Activated CD8-positive, alpha-beta memory T cell treated with anti-CD3 and anti-CD28 coated beads for 48 hours (primary cell): ENCODE measurements around the gene ASAP2.
"Not testable (repeated sequence)": the region's sequence is repeated elsewhere in the genome, so short reads cannot be mapped to it uniquely, and the experiment has no call there.

Source experiments
- DNase-seq, 3 experiments: peaks; one replicate each; pipeline ENCODE4 v3.0.0-alpha.2; 2020; ENCODE audit warnings: low read depth in 2 of 3, low spot score in 2 of 3

Gene ASAP2

DNA sequence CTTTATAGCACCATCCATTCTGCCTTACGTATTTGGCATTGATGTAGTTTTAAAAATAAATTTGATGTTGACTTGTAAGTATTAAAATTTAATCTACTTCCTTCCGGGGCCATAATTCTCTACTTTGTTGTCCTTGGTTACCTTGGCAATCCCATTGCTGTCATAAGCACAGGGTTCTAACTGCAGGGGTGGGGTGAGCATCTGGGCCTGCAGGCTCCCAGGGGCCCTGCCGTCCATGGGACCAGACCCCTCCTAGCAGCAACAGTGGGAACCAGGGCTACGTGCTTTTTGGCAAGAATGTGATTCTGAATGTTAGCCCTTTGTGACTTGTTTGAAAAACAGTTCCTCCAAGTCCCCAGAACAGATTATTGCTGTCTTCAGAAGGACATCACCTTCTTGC is 4.9 kb downstream of the ASAP2 start:
- DNase-seq: no peak

DNA sequence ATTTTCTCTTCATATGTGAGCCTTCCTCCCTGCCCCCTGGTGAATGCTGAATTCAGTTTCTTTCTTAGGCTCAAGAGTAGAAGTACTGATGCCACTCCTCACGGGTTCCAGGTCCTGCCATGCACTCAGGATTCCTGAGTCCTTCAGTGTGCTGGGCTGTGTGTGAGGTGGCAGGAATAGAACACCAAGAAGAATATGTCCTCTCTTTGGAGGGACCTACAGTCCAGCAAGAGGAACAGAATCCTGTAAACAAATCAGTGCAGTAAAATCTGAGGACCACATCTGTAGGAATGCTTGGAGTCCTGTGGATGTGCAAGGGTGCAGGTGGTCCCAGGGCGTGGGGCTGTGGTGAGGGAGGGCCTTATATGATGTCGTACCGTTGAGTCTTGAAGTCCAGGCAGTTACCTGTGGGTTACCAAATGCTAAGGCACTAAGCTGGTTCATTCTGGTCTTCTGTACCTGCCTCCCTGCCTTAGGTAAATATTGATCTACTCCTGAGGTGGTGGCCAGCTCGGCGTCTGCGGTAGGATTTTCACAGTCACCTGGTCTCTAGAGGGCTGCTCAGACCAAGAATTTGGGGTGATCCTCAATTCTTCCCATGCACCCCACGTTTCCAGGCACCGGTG is 5.5 kb downstream of the ASAP2 start:
- no peak for DNase-seq

DNA sequence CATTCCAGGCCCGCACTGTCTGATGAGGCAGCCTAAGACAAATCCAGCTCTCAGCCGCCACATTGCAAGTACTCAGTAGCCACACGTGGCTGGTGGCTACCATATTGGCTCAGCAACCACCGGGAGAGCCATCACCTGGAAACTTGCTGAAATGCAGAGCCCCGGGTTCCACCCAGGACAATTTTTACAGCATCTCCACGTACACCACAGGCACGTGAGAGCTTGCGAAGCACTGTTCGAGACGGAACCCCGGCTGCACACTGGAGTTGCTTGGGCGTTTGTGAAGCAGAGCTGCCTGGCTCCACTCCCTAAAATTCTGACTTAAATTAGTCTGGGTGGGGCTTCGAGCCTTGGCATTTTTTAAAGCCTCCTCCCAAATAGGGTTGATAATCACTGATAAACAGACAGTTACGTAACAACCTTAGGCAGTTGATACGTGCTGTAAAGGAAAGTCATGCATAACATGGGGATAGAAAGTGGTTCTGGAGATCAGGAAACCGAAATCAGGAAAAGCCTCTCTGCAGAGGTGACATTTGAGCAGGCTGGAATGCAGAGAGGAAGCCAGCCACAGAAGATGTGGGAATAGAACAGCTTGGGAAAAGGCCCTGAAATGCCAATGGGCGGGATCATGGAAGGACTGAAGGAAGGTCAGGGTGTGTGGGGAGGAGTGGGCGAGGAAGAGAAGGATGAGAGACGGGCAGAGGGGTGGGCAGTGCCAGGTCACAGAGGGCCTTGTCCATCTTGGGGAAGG is 6.2 kb downstream of the ASAP2 start:
- no peak for DNase-seq

DNA sequence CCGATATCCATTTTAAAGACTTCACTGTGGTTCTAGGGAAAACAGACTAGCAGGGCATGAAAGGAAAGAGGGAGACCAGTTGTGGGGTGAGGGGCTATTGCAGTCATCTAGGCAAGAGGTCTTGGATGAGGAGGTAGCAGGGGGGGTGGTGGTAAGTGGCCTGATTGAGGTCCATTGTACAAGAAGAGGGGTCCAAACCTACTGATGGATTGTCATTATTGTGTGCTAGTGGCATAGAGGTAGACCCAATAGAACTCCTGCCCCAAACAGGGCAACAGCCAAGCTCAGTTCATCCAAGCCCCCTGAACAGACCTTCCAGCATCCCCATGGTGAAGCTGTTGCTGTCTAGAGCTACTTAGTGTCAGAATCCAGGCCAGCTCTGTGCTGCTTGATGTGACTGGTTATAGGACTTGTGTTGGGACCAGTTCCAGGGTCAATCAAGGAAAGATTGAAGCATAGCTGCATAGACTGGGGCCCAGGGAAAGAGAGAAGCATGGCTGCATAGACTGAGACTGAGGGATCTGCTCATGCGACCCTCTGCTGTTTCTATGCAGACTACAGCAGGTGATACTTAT is 7.0 kb downstream of the ASAP2 start:
- DNase-seq: no peak

DNA sequence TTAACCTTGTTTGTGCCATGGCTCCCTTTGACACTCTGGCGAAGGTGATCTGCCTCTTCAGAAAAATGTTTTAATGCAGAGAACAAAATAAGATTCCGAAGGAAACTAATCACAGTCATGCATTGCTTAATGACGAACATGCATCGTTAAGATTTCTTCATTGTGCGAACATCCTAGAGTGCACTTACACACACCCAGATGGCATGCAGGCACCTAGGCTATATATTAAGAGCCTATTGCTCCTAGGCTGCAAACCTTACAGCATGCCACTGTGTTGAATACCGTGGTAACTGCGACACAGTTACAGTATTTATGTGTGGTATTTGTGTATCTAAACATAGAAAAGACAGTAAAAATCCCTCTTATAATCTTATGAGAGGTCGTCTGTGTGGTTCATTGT is 8.3 kb downstream of the ASAP2 start:
- DNase-seq: no peak

DNA sequence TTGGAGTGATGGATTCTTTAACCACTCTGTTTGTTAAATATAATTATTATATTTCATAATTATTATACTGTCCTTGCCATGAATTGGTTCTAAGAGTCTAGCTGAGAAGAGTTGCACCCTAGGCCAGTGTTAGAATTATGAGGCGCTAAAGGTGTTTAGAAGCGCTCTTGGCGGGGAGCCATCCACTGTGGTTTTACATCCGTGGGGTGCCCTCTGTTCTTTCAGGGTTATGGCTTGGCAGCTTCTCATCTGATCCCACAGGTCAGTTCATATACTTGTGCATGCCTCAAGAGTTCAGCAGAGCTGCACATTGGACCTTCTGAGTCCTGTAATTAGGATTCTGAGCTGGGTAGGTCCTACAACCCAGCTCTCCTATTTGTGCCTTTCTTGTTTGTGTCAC is 9.1 kb downstream of the ASAP2 start:
- DNase-seq: no peak

DNA sequence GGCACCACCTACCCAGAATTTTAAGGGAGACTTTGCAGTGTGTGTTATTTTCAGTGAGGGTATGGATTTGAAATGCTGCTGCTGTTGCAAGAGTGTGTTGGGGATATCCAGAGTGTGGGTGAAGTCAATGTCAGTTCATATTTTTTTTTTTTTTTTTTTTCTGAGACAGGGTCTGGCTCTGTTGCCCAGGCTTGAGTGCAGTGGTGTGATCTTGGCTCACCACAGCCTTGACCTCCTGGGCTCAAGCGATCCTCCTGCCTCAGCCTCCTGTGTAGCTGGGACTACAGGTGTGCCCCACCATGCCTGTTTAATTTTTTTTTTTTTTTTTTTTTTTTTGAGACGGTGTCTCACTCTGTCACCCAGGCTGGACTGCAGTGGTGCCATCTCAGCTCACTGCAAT is 9.5 kb downstream of the ASAP2 start:
- not testable (repeated sequence) for DNase-seq

DNA sequence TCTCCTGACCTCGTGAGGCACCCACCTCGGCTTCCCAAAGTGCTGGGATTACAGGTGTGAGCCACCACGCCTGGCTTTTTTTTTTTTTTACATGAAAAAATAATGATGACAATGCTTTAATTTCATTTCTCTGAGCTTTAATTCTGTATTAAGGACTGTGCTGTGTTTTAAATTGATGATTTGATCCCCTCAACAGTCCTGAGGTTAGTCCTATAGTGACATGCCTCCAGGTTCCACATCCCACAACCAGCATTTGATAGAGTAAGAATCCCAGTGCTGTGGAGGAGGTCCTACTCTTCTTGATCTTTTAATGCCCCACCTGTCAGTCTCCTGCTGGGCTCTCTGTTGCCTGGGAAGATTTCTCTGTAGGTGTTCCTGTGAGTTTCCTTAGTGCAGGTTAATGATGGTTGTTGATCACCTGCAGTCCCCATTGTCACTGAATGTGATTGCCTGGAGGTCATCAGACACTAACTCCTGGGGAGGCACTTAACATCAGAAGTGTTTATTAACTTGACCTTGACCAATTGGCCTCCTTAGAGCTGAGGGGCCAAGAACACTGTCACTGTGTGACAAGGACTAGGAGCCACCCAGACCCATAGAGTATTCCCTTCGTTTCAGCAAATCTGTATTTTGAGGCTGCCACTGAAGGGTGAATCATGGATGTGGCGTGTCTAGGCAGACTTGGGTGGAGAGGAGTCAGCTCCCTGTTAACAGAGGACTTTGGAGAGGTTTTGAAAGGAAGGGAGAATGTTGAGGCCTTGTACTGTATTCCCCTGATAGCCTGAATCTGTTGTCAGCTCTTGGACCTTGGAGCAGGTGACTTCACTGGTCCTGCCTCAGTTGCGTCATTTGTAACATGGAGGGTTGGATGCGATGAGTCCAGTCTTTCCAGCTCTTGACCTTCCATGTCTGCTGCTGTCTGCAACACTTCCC is 11.5 kb downstream of the ASAP2 start:
- no peak for DNase-seq

DNA sequence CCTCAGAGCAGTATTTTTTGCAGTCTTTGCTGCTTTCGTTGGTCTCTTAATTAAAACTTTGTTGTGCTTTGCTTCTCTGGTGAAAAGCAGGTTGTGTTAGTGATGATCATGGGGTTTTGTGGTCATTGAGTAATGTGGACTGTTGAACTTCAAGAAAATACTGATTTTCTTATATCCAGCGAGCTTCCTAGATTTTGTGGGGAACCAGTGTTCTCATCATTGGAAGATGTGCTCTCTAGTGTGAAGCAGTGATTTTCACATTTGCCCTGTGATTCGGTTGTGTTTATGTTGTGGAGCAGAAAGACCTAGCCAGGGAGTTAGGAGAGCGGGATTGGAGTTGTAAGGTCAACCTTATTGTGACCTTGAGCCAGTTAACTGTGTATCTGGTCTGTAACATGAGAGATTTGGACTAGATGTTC is 12.4 kb downstream of the ASAP2 start:
- DNase-seq: no peak

DNA sequence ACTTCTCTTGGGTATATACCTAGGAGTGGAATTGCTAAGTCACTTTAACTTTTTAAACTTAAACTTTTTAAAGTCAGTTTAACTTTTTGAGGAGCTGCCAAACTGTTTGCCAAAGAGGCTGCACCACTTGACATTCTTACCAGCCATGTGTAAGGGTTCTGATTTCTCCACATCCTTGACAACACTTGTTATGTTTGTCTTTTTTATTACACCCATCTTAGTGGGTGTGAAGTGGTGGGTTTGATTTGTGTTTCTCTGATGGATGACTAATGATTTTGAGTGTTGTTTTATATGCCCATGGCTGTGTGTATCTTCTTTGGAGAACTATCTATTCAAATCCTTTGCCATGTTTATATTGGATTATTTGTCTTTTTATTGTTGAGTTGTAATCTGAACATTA is 13.6 kb downstream of the ASAP2 start:
- no peak for DNase-seq

DNA sequence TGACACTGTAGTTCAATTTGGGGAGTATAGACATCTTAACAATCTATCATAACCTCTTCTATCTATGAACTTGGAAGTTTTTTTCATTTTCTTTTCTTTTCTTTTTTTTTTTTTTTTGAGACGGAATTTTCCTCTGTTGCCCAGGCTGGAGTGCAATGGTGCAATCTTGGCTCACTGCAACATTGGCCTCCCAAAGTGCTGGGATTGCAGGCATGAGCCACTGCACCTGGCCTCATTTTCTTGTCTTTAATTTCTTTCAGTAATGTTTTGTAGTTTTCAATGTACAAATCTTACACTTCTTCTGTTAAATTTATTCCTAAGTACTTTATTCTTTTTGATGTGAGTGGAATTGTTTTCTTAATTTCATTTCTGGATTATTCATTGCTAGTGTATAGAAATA is 14.6 kb downstream of the ASAP2 start:
- no peak for DNase-seq

DNA sequence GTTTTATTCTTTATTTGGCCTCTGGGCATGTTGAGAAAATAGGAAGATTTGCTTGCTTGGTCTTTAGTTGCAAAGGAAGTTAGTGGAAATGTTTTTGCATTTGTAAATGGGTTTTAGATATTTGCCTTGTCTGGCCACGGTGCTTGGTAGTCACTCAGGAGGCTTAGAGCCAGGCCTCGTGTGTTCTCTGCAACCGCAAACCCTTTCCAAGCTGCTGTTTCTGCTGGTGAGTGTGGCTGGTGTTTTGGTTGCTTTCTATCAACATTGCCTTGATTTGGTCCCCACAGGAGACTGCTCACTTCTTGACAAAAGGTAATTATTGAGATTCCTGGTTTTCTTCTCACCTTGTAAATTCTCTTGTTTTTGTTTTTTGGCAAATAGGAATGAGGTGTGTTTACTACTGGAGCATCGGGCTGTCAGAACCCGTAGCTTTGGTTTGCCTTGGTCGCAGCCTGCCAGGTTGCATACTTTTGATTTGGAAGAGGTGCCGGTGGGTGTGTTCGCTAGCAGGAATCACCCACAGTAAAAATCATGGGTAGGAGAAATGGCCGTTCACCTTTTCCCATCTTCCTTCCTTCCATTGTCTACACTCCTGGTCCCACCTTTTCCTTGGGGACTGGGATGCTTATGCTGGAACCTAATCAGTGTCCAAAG is 15.8 kb downstream of the ASAP2 start:
- DNase-seq: no peak

DNA sequence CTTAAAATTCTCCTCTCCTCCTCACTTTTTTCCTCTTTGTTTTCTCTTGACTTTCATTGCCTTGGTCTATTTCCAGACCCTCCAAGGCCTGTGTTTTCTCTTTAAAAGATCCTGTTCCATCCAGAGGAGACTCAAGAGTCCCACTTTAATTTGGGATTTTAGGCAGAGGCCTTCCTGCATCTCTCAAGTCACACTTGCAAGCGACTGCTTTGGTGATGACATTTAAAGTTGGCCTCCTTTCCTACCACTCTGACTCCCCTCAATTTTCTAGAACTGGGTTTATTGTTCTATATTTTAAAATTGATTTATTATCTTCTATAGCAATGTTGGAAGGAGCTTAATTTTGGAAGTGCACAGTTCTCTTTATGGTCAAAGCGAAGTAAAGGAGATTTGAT is 16.3 kb downstream of the ASAP2 start:
- DNase-seq: no peak

DNA sequence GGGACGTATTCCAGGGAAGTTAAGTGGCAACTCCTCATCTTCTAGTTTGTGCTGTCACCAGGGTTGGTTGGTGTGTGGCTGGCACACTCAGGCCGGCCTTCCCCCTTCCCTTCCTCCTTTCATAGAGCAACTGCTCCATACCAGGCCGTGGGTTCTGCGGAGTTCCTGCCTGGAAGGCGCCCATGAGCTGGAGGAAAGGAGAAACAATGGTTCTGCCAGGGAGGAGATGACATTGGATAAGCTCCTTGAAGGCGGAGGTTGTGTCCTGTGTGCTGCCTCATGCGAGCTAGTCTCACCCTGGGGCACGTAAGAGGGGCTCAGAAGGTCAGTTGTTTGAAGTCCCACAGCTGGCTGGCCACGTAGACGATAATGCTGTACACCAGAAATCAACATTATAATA is 19.2 kb downstream of the ASAP2 start:
- DNase-seq: no peak

DNA sequence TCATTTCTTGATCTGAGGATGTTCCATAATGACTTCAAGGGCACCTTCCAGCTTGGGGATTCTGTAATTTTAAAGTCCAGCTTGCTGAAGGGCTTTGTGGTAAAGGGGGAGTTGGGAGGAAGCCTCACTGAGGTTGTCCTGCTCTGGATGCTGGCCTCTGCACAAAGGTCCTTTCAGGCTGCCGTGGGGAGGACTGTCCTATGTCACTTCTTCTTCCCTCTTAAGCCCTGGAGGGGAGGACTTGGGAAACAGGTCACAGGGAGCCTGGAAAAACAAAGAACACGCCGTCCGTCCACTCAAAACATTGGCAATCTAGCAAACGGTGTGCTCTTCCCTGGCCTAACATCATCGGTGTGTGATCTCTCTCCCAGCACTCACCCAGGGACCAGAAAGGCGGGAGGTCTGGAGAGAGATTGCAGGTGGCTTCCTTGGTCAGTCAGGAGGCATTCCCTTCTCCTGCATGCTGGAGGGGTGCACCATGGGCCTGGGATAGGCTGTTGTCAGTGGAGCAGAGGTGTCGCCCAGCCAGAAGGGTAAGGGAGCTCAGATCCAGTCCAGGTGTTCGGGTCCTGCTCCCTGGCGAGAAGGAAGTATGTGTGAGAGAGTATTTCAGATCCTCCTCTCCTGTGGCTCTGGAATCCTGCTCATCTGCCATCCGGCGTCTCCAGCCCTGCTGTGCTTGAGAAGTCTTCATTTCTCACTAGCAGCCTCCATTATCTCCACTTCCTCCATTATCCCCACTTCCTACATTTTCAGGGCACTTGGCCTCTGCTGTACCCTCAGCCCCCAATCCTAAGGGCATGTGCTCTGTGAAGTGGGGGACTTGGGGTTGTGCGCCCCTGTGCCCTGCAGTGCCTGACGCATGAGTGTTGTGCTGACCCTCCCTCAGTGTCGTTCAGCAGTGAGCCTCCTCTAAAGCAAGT is 20.1 kb downstream of the ASAP2 start:
- no peak for DNase-seq

DNA sequence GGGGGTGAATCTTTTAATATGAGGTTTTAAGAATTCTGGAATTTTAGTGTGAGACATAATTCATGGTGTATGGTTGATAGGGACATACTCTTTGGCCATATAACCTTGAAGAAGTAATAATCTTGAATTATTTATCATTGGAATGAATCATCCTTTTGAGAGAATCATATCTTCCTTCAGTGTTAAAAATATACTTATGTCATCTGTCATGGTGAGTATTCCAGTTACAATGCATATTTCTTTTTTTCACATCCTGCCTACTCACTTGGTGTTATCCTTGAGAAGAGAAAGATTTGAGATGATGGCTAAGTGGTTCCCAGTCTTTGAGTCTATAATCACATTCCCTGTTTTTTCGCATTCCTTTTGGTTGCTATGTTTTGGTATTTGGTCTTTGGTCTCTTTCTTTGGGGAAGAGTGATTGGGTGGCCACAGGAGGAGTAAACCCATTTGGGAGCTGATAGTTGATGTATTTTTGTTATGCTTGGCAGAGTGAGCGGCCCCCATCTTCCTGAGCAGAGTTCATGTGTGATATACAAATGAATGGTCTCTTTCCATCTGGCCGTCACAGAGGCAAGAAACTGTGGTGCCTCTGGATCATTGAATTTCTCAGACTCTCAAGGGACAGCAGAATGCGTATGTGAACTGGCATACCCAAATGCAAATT is 21.6 kb downstream of the ASAP2 start:
- no peak for DNase-seq

DNA sequence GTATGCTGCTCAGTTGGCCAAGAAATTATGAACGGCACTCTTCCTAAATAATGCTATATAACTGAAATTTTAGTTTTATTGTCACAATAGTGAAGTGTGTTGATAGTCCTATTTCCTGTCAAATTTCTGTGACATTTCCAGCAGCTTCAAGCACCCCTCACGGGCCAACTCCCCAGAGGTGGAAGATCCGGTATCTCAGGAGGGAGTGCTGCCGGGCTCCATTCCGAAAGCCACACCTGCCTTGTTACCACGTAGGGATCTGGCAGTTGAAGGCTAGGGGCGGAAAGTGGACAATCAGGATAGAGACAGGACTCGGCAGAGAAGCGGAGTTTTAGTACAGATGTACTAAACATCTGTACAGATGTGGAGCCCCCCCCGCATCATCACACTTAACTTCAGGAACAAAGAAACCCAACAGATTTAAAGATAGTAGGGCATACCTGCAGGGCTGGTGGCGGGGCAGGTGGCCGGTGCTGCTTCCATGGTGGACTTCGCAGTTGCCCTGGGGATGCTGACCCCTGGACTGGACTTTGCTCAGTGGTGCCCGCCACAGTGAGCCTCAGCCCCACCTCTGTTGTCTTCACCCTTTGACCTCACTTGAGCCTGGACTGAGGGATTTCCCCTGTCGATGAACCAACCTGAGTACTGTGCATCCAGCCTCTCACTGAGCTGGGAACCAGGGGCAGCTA is 22.3 kb downstream of the ASAP2 start:
- DNase-seq: no peak

DNA sequence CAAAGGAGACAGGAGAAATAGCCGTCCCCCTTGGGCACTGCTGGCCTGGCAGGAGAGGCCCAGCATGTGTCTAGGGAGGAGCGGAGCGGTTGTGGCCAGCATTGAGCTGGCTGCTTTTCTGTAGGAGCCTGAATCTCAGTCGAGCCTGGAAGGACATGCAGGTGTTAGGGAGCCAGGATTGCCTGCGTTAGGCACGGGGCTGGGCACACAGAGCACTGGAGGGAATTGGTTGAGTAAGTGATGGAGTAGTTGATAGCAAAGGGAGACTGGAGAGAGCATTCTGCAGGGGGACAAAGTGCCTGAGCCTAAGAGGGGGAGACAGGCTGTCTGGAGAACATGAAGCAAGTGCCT is 22.8 kb downstream of the ASAP2 start:
- no peak for DNase-seq
